Measurements from ENCODE around the gene RPP40.
A peak's percentile ranks its signal among the peaks of the same experiment; 100 is the strongest.

Gene RPP40

GRCh38 chr6:4987432-4987831 lies 16.4 kb downstream of the RPP40 start:
- Mint-ChIP-seq H3K36me3 (peaks cover 21% of the 10 kb centered on the region), H3K27me3 (no peaks in the 10 kb centered on the region), H3K27ac (no peak overlapping the region), H3K4me1 (no peaks in the 10 kb centered on the region), H3K9me3 (no peaks in the 10 kb centered on the region), H3K4me3 (no peak overlapping the region)

- Mint-ChIP-seq H3K27me3 (no peaks in the 10 kb centered on the region), H3K4me1 (no peaks in the 10 kb centered on the region), H3K4me3 (no peak overlapping the region), H3K9me3 (no peaks in the 10 kb centered on the region), H3K36me3 (peaks cover 20% of the 10 kb centered on the region), H3K27ac (no peak overlapping the region)
These were observed 16.8 kb downstream of the RPP40 start for GRCh38 chr6:4986999-4987398.

DNA sequence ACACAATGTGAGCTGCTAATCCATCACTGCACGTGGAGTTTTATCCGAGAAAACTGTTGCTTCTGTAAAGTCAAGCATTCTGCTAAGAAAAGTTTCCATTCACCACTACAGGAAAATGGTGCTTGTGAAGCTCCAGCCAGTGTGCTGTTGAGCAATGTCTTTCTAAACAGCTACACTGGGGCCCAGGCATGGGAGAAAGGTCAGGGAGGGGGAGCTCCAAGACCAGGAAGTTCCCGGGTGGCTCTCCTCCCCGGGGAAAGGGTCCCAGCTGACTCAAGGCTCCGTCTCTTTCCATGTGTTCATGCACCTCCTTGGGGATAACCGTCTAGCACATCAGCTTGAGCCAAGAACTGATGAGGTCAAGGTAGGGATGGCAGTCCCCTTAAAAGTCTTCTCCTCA lies 20.5 kb downstream of the RPP40 start:
- H3K27me3 Mint-ChIP-seq: no peaks in the 10 kb centered on the region
- no peak overlapping the region for H3K27ac Mint-ChIP-seq
- no peak overlapping the region for H3K4me3 Mint-ChIP-seq
- no peaks in the 10 kb centered on the region for H3K4me1 Mint-ChIP-seq
- peaks cover 6% of the 10 kb centered on the region for H3K36me3 Mint-ChIP-seq
- peaks cover 5% of the 10 kb centered on the region for H3K9me3 Mint-ChIP-seq

- no peak overlapping the region for H3K27ac Mint-ChIP-seq
- peaks cover 6% of the 10 kb centered on the region for H3K36me3 Mint-ChIP-seq
- peaks cover 4% of the 10 kb centered on the region for H3K27me3 Mint-ChIP-seq
These were observed 22.1 kb downstream of the RPP40 start for GRCh38 chr6:4981761-4982160.

DNA sequence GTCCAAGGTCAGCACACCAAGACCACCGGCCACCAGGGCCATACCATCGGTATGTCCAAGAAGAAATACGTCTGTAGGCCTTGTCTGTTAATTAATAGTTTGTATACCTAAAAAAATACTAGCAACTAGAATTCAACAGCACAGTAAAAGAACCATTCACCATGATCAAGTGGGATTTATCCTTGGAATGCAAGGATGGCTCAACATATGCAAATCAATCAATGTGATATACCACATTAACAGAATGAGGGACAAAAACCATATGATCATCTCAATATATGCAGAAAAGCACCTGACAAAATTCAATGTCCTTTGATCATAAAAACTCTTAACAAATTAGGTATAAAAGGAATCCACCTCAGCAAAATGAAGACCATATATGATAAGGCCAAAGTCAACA lies 24.4 kb downstream of the RPP40 start:
- Mint-ChIP-seq H3K4me3 (no peak overlapping the region), H3K27ac (no peak overlapping the region), H3K36me3 (peaks cover 5% of the 10 kb centered on the region), H3K9me3 (peaks cover 15% of the 10 kb centered on the region), H3K27me3 (peaks cover 5% of the 10 kb centered on the region), H3K4me1 (no peaks in the 10 kb centered on the region)

More at GRCh38 chr6:4981761-4982160, 22.1 kb downstream of the RPP40 start:
- Mint-ChIP-seq H3K9me3 (peaks cover 9% of the 10 kb centered on the region), H3K4me1 (no peaks in the 10 kb centered on the region), H3K4me3 (no peak overlapping the region)

- H3K27ac Mint-ChIP-seq: no peak overlapping the region
- H3K27me3 Mint-ChIP-seq: peaks cover 5% of the 10 kb centered on the region
- peaks cover 15% of the 10 kb centered on the region for H3K9me3 Mint-ChIP-seq
- no peaks in the 10 kb centered on the region for H3K4me1 Mint-ChIP-seq
- H3K36me3 Mint-ChIP-seq: peaks cover 5% of the 10 kb centered on the region
- no peak overlapping the region for H3K4me3 Mint-ChIP-seq
These were observed 26.4 kb downstream of the RPP40 start for GRCh38 chr6:4977468-4977867.

DNA sequence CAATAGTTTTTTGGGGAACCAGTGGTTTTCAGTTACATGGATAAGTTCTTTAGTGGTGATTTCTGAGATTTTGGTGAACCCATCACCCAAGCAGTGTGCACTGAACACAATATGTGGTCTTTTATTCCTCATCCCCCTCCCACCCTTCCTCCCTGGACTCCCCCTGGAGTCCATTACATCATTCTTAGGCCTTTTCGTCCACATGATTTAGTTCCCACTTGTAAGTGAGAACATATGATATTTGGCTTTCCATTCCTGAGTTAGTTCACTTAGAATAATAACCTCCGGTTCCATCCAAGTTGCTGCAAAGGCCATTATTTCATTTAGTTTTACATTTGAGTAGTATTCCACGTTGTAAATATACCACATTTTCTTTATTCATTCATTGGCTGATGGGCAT lies 28.3 kb downstream of the RPP40 start:
- peaks cover 15% of the 10 kb centered on the region for H3K9me3 Mint-ChIP-seq
- no peak overlapping the region for H3K4me3 Mint-ChIP-seq
- peaks cover 5% of the 10 kb centered on the region for H3K36me3 Mint-ChIP-seq
- H3K4me1 Mint-ChIP-seq: no peaks in the 10 kb centered on the region
- H3K27ac Mint-ChIP-seq: peak overlapping the region; percentile 35
- H3K27me3 Mint-ChIP-seq: peaks cover 5% of the 10 kb centered on the region

DNA sequence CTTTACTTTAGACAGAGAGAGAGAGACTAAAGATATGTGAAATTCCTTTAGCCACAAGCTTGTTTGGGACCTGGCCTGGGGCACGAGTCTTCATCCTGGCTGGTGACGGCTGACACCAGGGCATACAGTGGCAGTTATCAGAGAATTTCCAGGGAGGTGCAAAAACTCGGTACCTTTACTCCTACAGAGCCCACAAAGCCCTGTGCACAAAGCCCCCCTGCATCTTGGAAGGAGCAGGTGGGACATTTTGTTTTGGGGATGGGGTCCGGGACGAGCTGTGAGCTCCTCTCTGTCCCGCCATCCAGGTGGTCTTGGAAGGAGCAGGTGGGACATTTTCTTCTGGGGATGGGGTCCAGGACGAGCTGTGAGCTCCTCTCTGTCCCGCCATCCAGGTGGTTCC lies 28.9 kb downstream of the RPP40 start:
- Mint-ChIP-seq H3K4me3 (no peak overlapping the region), H3K27ac (no peak overlapping the region), H3K27me3 (peaks cover 5% of the 10 kb centered on the region), H3K9me3 (peaks cover 15% of the 10 kb centered on the region), H3K4me1 (no peaks in the 10 kb centered on the region), H3K36me3 (peaks cover 5% of the 10 kb centered on the region)

GRCh38 chr6:4973982-4974745 lies 29.7 kb downstream of the RPP40 start:
- no peak overlapping the region for H3K4me3 Mint-ChIP-seq
- no peaks in the 10 kb centered on the region for H3K4me1 Mint-ChIP-seq
- H3K27ac Mint-ChIP-seq: no peak overlapping the region
- H3K9me3 Mint-ChIP-seq: peaks cover 11% of the 10 kb centered on the region
- peaks cover 2% of the 10 kb centered on the region for H3K36me3 Mint-ChIP-seq
- H3K27me3 Mint-ChIP-seq: peaks cover 5% of the 10 kb centered on the region

DNA sequence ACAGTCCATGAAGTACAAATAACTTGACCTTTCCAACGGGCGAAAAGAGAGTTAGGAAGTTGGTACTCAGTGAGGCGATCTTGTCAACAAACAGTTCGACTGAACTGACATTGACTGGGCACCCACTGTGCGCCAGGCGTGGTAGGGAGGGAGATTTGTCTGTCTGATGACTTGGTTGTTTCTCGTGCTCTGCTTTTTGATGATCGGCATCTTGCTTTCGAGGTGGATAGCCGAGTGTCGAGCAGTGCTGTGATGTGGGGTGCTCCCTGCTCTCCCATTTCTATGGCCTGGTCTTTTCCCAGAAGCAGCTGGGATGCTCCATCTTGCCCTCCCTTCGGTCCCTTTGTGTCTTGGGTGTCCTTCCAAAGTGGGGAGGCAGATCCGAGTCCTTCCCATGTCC lies 30.4 kb downstream of the RPP40 start:
- peaks cover 5% of the 10 kb centered on the region for H3K27me3 Mint-ChIP-seq
- peaks cover 11% of the 10 kb centered on the region for H3K9me3 Mint-ChIP-seq
- peaks cover 2% of the 10 kb centered on the region for H3K36me3 Mint-ChIP-seq
- H3K4me3 Mint-ChIP-seq: no peak overlapping the region
- H3K27ac Mint-ChIP-seq: no peak overlapping the region
- no peaks in the 10 kb centered on the region for H3K4me1 Mint-ChIP-seq

- Mint-ChIP-seq H3K27me3 (peaks cover 5% of the 10 kb centered on the region), H3K4me3 (no peak overlapping the region), H3K4me1 (no peaks in the 10 kb centered on the region), H3K9me3 (peaks cover 11% of the 10 kb centered on the region), H3K36me3 (peaks cover 2% of the 10 kb centered on the region), H3K27ac (no peak overlapping the region)
These were observed 31.4 kb downstream of the RPP40 start for GRCh38 chr6:4972438-4972837.

- H3K36me3 Mint-ChIP-seq: peaks cover 2% of the 10 kb centered on the region
- no peak overlapping the region for H3K4me3 Mint-ChIP-seq
- no peak overlapping the region for H3K27ac Mint-ChIP-seq
- peaks cover 7% of the 10 kb centered on the region for H3K9me3 Mint-ChIP-seq
- H3K4me1 Mint-ChIP-seq: no peaks in the 10 kb centered on the region
- H3K27me3 Mint-ChIP-seq: peaks cover 1% of the 10 kb centered on the region
These were observed 32.0 kb downstream of the RPP40 start for GRCh38 chr6:4971851-4972250.

- no peak overlapping the region for H3K27ac Mint-ChIP-seq
- no peak overlapping the region for H3K4me3 Mint-ChIP-seq
- H3K27me3 Mint-ChIP-seq: peaks cover 1% of the 10 kb centered on the region
- no peaks in the 10 kb centered on the region for H3K36me3 Mint-ChIP-seq
- no peaks in the 10 kb centered on the region for H3K9me3 Mint-ChIP-seq
- no peaks in the 10 kb centered on the region for H3K4me1 Mint-ChIP-seq
These were observed 33.0 kb downstream of the RPP40 start for GRCh38 chr6:4970739-4971395.

- no peak overlapping the region for H3K4me3 Mint-ChIP-seq
These were observed 34.1 kb downstream of the RPP40 start for GRCh38 chr6:4969609-4970285.

GRCh38 chr6:4967301-4968030 lies 36.4 kb downstream of the RPP40 start:
- Mint-ChIP-seq H3K4me3 (no peak overlapping the region), H3K27me3 (peaks cover 1% of the 10 kb centered on the region)

More at GRCh38 chr6:4969609-4970285, 34.1 kb downstream of the RPP40 start:
- Mint-ChIP-seq H3K27me3 (peaks cover 1% of the 10 kb centered on the region), H3K9me3 (no peaks in the 10 kb centered on the region), H3K4me1 (no peaks in the 10 kb centered on the region), H3K36me3 (no peaks in the 10 kb centered on the region), H3K27ac (no peak overlapping the region)

More at GRCh38 chr6:4967301-4968030, 36.4 kb downstream of the RPP40 start:
- no peak overlapping the region for H3K27ac Mint-ChIP-seq
- H3K4me1 Mint-ChIP-seq: no peaks in the 10 kb centered on the region
- H3K36me3 Mint-ChIP-seq: no peaks in the 10 kb centered on the region
- no peaks in the 10 kb centered on the region for H3K9me3 Mint-ChIP-seq
